Measurements from ENCODE around the gene CASP10.

GRCh38 chr2:201204655-201205514, 21.9 kb downstream of the CASP10 start:
- TF ChIP-seq CTCF (IDR thresholded peaks at IDR 0.05; ENCODE audit: borderline replicate concordance, extremely low read depth, low read length, poor library complexity, severe bottlenecking) = no peak
- TF ChIP-seq EZH2 (IDR thresholded peaks at IDR 0.05; ENCODE audit: borderline replicate concordance, low read depth, low read length, severe bottlenecking) = no peak
